Astrocyte (in vitro differentiated cells and primary cell): ENCODE data around the gene NDUFV3.

ENCODE experiments used
- EZH2 ChIP-seq: IDR thresholded peaks from 2 replicates; pipeline ENCODE4 v1.6.1; 2012; ENCODE audit warnings: mild to moderate bottlenecking, low read length, inconsistent platforms; ENCODE audit not compliant: insufficient read depth
- TF ChIP-seq, protein P1 (sequence below): IDR thresholded peaks from 2 replicates; pipeline ENCODE4 v1.5.1; 2011; ENCODE audit warnings: low read depth, mild to moderate bottlenecking, inconsistent platforms, low read length, moderate library complexity; ENCODE audit not compliant: insufficient read depth

DNA sequence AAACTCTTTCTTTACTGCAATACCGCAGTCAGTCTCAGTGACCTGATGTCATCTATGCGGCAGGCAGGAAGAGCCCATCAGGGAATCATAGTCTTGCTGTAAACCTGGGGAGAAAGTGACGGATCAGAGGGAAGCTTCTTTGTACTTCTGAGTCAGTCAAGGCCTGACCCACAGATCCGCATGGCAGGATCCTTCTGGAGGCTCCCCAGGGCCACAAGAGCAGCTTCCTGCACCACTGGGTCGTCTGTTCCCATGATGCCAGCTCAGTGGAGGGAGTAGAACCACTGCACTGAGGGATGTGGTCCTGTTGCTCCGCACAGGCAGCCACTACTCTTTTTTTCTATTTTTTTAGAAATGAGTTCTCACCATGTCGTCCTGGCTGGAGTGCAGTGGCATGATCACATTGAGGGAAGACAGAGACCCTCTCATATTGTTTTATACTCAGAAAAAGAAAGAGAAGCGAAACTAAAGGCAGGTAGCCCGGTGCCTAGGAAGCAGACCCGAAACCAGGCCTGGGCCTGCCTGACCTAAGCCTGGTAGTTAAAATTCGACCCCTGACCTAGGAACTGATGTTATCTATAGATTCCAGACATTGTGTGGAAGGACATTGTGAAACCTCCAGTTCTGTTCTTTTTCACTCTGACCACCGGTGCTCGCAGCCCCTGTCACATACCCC lies 38.6 kb downstream of the NDUFV3 start:
- TF ChIP-seq, protein P1, sequence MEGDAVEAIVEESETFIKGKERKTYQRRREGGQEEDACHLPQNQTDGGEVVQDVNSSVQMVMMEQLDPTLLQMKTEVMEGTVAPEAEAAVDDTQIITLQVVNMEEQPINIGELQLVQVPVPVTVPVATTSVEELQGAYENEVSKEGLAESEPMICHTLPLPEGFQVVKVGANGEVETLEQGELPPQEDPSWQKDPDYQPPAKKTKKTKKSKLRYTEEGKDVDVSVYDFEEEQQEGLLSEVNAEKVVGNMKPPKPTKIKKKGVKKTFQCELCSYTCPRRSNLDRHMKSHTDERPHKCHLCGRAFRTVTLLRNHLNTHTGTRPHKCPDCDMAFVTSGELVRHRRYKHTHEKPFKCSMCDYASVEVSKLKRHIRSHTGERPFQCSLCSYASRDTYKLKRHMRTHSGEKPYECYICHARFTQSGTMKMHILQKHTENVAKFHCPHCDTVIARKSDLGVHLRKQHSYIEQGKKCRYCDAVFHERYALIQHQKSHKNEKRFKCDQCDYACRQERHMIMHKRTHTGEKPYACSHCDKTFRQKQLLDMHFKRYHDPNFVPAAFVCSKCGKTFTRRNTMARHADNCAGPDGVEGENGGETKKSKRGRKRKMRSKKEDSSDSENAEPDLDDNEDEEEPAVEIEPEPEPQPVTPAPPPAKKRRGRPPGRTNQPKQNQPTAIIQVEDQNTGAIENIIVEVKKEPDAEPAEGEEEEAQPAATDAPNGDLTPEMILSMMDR: no peak
- no peak for TF ChIP-seq EZH2
